ENCODE data around the gene CPS1. TPM values are rescaled to one million over a fixed set of nuclear protein-coding genes. Genes with fewer than 3 reads are reported as not detected.

The CPS1 gene
- total and polyA plus RNA-seq, 12 donors = 0.86 to 8.2 (median 2.6) TPM

- H3K36me3 ChIP-seq = no peaks in the 10 kb centered on the region
- no peaks in the 10 kb centered on the region for H3K4me1 ChIP-seq
- no peak for TF ChIP-seq CTCF (IDR thresholded peaks at IDR 0.05)
- WGBS, 2 donors = 79 to 83% methylated on average over 2 of the region's 2 CpGs
- ATAC-seq (no peak), DNase-seq (no peak)
- intact Hi-C loops (cut with DNase I) = no loop called here
- no peaks in the 10 kb centered on the region for H3K27me3 ChIP-seq
- H3K4me3 ChIP-seq = no peak overlapping the region
- no peaks in the 10 kb centered on the region for H3K9me3 ChIP-seq
- no peak overlapping the region for H3K27ac ChIP-seq
Observed at GRCh38 chr2:210536973-210537650, 19.3 kb upstream of the CPS1 start.

DNA sequence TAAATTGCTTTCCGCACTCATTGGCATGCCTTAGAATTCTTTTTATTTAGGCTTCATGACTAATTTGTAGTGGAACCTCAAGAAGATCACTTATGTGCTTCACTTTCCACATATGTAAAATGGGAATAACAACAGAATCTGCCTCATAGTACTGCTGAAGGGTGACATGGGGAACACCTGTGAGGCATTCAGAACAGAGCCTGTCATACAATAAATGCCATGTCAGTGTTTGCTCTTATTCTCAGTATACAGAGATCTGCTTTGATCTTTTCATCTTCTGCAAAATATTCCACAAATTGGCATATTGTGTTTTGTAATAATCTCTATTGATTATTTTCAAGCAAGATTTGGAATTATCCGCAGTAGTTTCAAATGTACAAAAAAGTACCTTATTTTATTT, 17.4 kb upstream of the CPS1 start:
- no peak for TF ChIP-seq CTCF (IDR thresholded peaks at IDR 0.05)
- DNase-seq (no peak), ATAC-seq (no peak)
- intact Hi-C loops (cut with DNase I) = no loop called here
- H3K36me3 ChIP-seq = no peaks in the 10 kb centered on the region
- no peak overlapping the region for H3K4me3 ChIP-seq
- no peaks in the 10 kb centered on the region for H3K9me3 ChIP-seq
- 93 to 99% methylated on average over 2 of the region's 2 CpGs for WGBS, 2 donors
- no peaks in the 10 kb centered on the region for H3K4me1 ChIP-seq
- no peak overlapping the region for H3K27ac ChIP-seq
- no peaks in the 10 kb centered on the region for H3K27me3 ChIP-seq

DNA sequence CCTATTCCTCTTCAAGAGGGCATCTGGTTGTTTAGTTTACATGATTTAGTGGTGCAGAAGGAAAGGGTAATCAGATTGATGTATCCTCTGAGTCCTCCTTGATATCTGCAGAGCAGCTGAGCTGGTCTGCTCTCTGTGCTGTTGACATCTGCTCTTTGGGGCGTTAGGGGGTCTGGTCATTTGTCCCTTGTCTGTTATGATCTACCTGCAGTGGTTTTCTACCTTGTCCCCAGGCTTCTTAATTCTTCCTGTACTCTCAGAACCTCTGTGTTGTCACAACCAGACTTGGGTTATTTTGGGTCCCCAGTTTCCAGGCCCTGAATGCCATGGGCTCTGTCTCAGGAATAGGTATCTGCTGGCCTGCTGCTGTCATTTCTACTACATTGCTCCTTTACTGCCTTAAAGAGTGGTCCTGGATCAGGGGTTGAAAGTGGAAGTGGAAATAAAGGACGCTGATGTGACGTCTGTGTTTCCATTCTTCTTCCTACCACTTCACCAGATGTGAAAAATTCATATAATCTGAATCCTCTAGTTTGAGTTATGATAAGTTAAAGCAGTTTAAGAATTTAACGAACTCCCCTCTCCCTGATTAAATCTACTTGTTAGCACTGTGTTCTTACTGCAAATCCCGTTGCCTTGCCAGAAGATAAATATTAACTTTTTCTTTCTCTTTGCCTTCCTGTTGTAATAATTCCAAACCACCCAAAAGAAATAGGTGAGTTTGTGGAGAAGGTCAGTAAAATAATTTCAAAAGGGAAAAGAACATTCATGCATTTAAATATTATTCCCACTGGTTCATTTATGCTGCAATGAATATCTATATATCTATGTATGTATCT, 16.6 kb upstream of the CPS1 start:
- intact Hi-C loops (cut with DNase I) = no loop called here
- ATAC-seq (no peak), DNase-seq (no peak)
- TF ChIP-seq CTCF (IDR thresholded peaks at IDR 0.05) = no peak
- WGBS, 2 donors = 69 to 79% methylated on average over 5 of the region's 5 CpGs
- Histone ChIP-seq H3K27me3 (no peaks in the 10 kb centered on the region), H3K36me3 (no peaks in the 10 kb centered on the region), H3K27ac (no peak overlapping the region), H3K9me3 (no peaks in the 10 kb centered on the region), H3K4me3 (no peak overlapping the region), H3K4me1 (no peaks in the 10 kb centered on the region)

- ATAC-seq (no peak), DNase-seq (no peak)
- no peaks in the 10 kb centered on the region for H3K4me1 ChIP-seq
- H3K36me3 ChIP-seq = no peaks in the 10 kb centered on the region
- no peaks in the 10 kb centered on the region for H3K27me3 ChIP-seq
- TF ChIP-seq CTCF (IDR thresholded peaks at IDR 0.05) = no peak
- intact Hi-C loops (cut with DNase I) = no loop called here
- H3K4me3 ChIP-seq = no peak overlapping the region
- H3K27ac ChIP-seq = no peak overlapping the region
- WGBS, 2 donors = 89 to 94% methylated on average over 4 of the region's 4 CpGs
- no peaks in the 10 kb centered on the region for H3K9me3 ChIP-seq
Observed at GRCh38 chr2:210540471-210540870, 15.9 kb upstream of the CPS1 start.

Data from heart right ventricle (tissue), 16 donors.